Smooth muscle cell of the brain vasculature (primary cell): ENCODE measurements around the gene SCLY.

Experiments
- DNase-seq: peaks from one replicate; pipeline ENCODE4 v3.0.0-alpha.2; 2012; ENCODE audit warnings: low read depth, low spot score

SCLY gene

GRCh38 chr2:238126338-238126737, 65.5 kb downstream of the SCLY start:
- no peak for DNase-seq

- no peak for DNase-seq
Observed at GRCh38 chr2:238126775-238127164, 66.0 kb downstream of the SCLY start.

GRCh38 chr2:238127165-238128060, 66.6 kb downstream of the SCLY start:
- DNase-seq, result peak; percentile 15

GRCh38 chr2:238128061-238128440, 67.2 kb downstream of the SCLY start:
- no peak for DNase-seq

- DNase-seq, result no peak
Observed at GRCh38 chr2:238128534-238129001, 67.8 kb downstream of the SCLY start.

- DNase-seq, result no peak
Observed at GRCh38 chr2:238129166-238130010, 68.6 kb downstream of the SCLY start.

GRCh38 chr2:238130111-238130695, 69.4 kb downstream of the SCLY start:
- no peak for DNase-seq

GRCh38 chr2:238130696-238131628, 70.2 kb downstream of the SCLY start:
- no peak for DNase-seq

GRCh38 chr2:238131761-238132462, 71.1 kb downstream of the SCLY start:
- DNase-seq, result no peak

GRCh38 chr2:238132463-238133450, 72.0 kb downstream of the SCLY start:
- no peak for DNase-seq

GRCh38 chr2:238133499-238134392, 72.9 kb downstream of the SCLY start:
- no peak for DNase-seq

- no peak for DNase-seq
Observed at GRCh38 chr2:238134393-238134785, 73.6 kb downstream of the SCLY start.

- DNase-seq, result no peak
Observed at GRCh38 chr2:238135601-238136150, 74.9 kb downstream of the SCLY start.

GRCh38 chr2:238136820-238137537, 76.2 kb downstream of the SCLY start:
- no peak for DNase-seq

GRCh38 chr2:238137885-238138284, 77.1 kb downstream of the SCLY start:
- DNase-seq, result no peak

GRCh38 chr2:238138331-238139195, 77.8 kb downstream of the SCLY start, which contains the start of gene KLHL30:
KLHL30 (plus strand) TSS chr2:238138668; CDS start chr2:238140755, 2,087 bp downstream.
- DNase-seq, result no peak
